ENCODE measurements around the gene CNPY3. TPM values are rescaled to one million over a fixed set of nuclear protein-coding genes. Genes with fewer than 3 reads are reported as not detected.

Gene CNPY3
- polyA plus RNA-seq, 1 experiment, result 39.2 TPM

- no peaks in the 10 kb centered on the region for H3K9me3 ChIP-seq (ENCODE audit: control insufficient read depth, insufficient read depth, low read length)
- TF ChIP-seq CTCF (IDR thresholded peaks at IDR 0.05; ENCODE audit: low read depth, low read length), result no peak
- ChIA-PET CTCF (no interaction called here), POLR2A (interaction anchor here (0.5 kb wide), 1 partner anchor 11 kb away, joined by 4 read pairs; no protein-coding TSS in a partner anchor)
- DNase-seq (ENCODE audit: low read depth, low spot score), result no peak
- no peaks in the 10 kb centered on the region for H3K27me3 ChIP-seq (ENCODE audit: control insufficient read depth, insufficient read depth, low read length)
- H3K27ac ChIP-seq (ENCODE audit: low read depth, low read length), result no peak overlapping the region
- no peak overlapping the region for H3K4me3 ChIP-seq (ENCODE audit: low read depth, low read length)
Observed at GRCh38 chr6:42932412-42932811, 3.1 kb downstream of the CNPY3 start.

GRCh38 chr6:42933205-42933604 lies 3.9 kb downstream of the CNPY3 start:
- no peak for DNase-seq (ENCODE audit: low read depth, low spot score)
- Histone ChIP-seq H3K9me3 (ENCODE audit: control insufficient read depth, insufficient read depth, low read length) (no peaks in the 10 kb centered on the region), H3K27me3 (ENCODE audit: control insufficient read depth, insufficient read depth, low read length) (no peaks in the 10 kb centered on the region), H3K4me3 (ENCODE audit: low read depth, low read length) (no peak overlapping the region), H3K27ac (ENCODE audit: low read depth, low read length) (no peak overlapping the region)
- ChIA-PET CTCF (no interaction called here), POLR2A (interaction anchor here (0.5 kb wide), 1 partner anchor 12 kb away, joined by 4 read pairs; no protein-coding TSS in a partner anchor)
- TF ChIP-seq CTCF (IDR thresholded peaks at IDR 0.05; ENCODE audit: low read depth, low read length), result no peak

GRCh38 chr6:42935322-42935721 lies 6.0 kb downstream of the CNPY3 start:
- ChIA-PET POLR2A (interaction anchor here (0.6 kb wide), 1 partner anchor 182 kb away, joined by 5 read pairs; no protein-coding TSS in a partner anchor), CTCF (no interaction called here)
- no peak for DNase-seq (ENCODE audit: low read depth, low spot score)
- TF ChIP-seq CTCF (IDR thresholded peaks at IDR 0.05; ENCODE audit: low read depth, low read length), result no peak
- H3K4me3 ChIP-seq (ENCODE audit: low read depth, low read length), result no peak overlapping the region
- no peaks in the 10 kb centered on the region for H3K27me3 ChIP-seq (ENCODE audit: control insufficient read depth, insufficient read depth, low read length)
- no peaks in the 10 kb centered on the region for H3K9me3 ChIP-seq (ENCODE audit: control insufficient read depth, insufficient read depth, low read length)
- H3K27ac ChIP-seq (ENCODE audit: low read depth, low read length), result no peak overlapping the region

GRCh38 chr6:42936398-42936797 lies 7.1 kb downstream of the CNPY3 start:
- no peak for DNase-seq (ENCODE audit: low read depth, low spot score)
- Histone ChIP-seq H3K4me3 (ENCODE audit: low read depth, low read length) (no peak overlapping the region), H3K27ac (ENCODE audit: low read depth, low read length) (no peak overlapping the region), H3K9me3 (ENCODE audit: control insufficient read depth, insufficient read depth, low read length) (no peaks in the 10 kb centered on the region), H3K27me3 (ENCODE audit: control insufficient read depth, insufficient read depth, low read length) (no peaks in the 10 kb centered on the region)
- ChIA-PET POLR2A (no interaction called here), CTCF (interaction anchor here (1.6 kb wide), 1 partner anchor 35 kb away, joined by 4 read pairs; no protein-coding TSS in a partner anchor)
- TF ChIP-seq CTCF (IDR thresholded peaks at IDR 0.05; ENCODE audit: low read depth, low read length), result no peak

- H3K27me3 ChIP-seq (ENCODE audit: control insufficient read depth, insufficient read depth, low read length), result no peaks in the 10 kb centered on the region
- no peak overlapping the region for H3K27ac ChIP-seq (ENCODE audit: low read depth, low read length)
- H3K4me3 ChIP-seq (ENCODE audit: low read depth, low read length), result no peak overlapping the region
- no peaks in the 10 kb centered on the region for H3K9me3 ChIP-seq (ENCODE audit: control insufficient read depth, insufficient read depth, low read length)
- ChIA-PET CTCF (interaction anchor here (1.6 kb wide), 1 partner anchor 37 kb away, joined by 4 read pairs; no protein-coding TSS in a partner anchor), POLR2A (interaction anchor here (0.8 kb wide), 1 partner anchor 9 kb away, joined by 3 read pairs; the partner anchor contains the start of gene CNPY3)
- no peak for DNase-seq (ENCODE audit: low read depth, low spot score)
- TF ChIP-seq CTCF (IDR thresholded peaks at IDR 0.05; ENCODE audit: low read depth, low read length), result no peak
Observed at GRCh38 chr6:42937548-42938427, 8.5 kb downstream of the CNPY3 start.

Measured in AG04450 (cell line).